CD4-positive, alpha-beta T cell (primary cell): ENCODE data around the gene CCR1. TPM values are rescaled to one million over a fixed set of nuclear protein-coding genes. Genes with fewer than 3 reads are reported as not detected.

ENCODE experiments used
- ATAC-seq: fragments of 200-7000 bp; cut with Tn5 transposase; one replicate; pipeline ENCODE4 v1.10.0; 2022; ENCODE audit warnings: mild to moderate bottlenecking; ENCODE audit not compliant: poor library complexity
- CTCF ChIA-PET: fragments of 350-600 bp; sonication (Branson Sonifier 250); formaldehyde crosslinking; loops from one replicate; lab custom pipeline; 2021; ENCODE audit warnings: antibody characterized with exemption, inconsistent platforms; lab: Charles Lee
- POLR2A ChIA-PET: fragments of 350-600 bp; sonication (Branson Sonifier 250); formaldehyde crosslinking; loops from one replicate; lab custom pipeline; 2021; ENCODE audit warnings: antibody characterized with exemption, inconsistent platforms; lab: Charles Lee
- DNase-seq, 14 experiments: peaks; one replicate each; pipeline ENCODE4 v3.0.0-alpha.2; 2013 to 2020; ENCODE audit warnings: mixed read lengths in 2 of 14
- H3K27ac ChIP-seq, 2 donors: one replicate each; pipeline versions ENCODE4 v1.5.1 to v1.7.0; 2013; ENCODE audit warnings: low read length in 2 of 2, low read depth in 1 of 2, mild to moderate bottlenecking in 1 of 2
- H3K27me3 ChIP-seq, 2 experiments: 1 replicate in 1 of 2; 2 replicates in 1 of 2; pipeline versions ENCODE4 v1.6.1 to v1.7.0; 2013; ENCODE audit warnings: low read length in 2 of 2, control low read depth in 1 of 2, mild to moderate bottlenecking in 1 of 2, moderate library complexity in 1 of 2; ENCODE audit not compliant: insufficient read depth in 2 of 2, control insufficient read depth in 1 of 2
- H3K36me3 ChIP-seq: one replicate; pipeline ENCODE4 v1.6.1; 2013; ENCODE audit warnings: low read length, control low read depth; ENCODE audit not compliant: insufficient read depth
- H3K4me1 ChIP-seq: one replicate; pipeline ENCODE4 v1.6.1; 2013; ENCODE audit warnings: low read length, control low read depth; ENCODE audit not compliant: insufficient read depth
- H3K4me3 ChIP-seq: one replicate; pipeline ENCODE4 v1.5.1; 2013; ENCODE audit warnings: mild to moderate bottlenecking, low read length, moderate library complexity
- H3K9me3 ChIP-seq, 2 experiments: 1 replicate in 1 of 2; 2 replicates in 1 of 2; pipeline versions ENCODE4 v1.6.1 to v1.7.0; 2013; ENCODE audit warnings: low read length in 2 of 2, mild to moderate bottlenecking in 2 of 2, control low read depth in 1 of 2, moderate library complexity in 1 of 2; ENCODE audit not compliant: control insufficient read depth in 1 of 2, insufficient read depth in 1 of 2
- H3K27ac Mint-ChIP-seq: one replicate; pipeline ENCODE4 v1.8.0; 2020; ENCODE audit warnings: mixed read lengths
- H3K27me3 Mint-ChIP-seq: one replicate; pipeline ENCODE4 v1.8.0; 2021; ENCODE audit warnings: mixed read lengths
- H3K36me3 Mint-ChIP-seq: one replicate; pipeline ENCODE4 v1.8.0; 2021; ENCODE audit warnings: low read depth, mixed read lengths
- H3K4me1 Mint-ChIP-seq: one replicate; pipeline ENCODE4 v1.8.0; 2021; ENCODE audit warnings: low read depth, mixed read lengths
- H3K4me3 Mint-ChIP-seq: one replicate; pipeline ENCODE4 v1.8.0; 2020; ENCODE audit warnings: mild to moderate bottlenecking, mixed read lengths
- H3K9me3 Mint-ChIP-seq: one replicate; pipeline ENCODE4 v1.8.0; 2020; ENCODE audit warnings: mixed read lengths
- CTCF ChIP-seq: fragments of 200-600 bp; IDR thresholded peaks from one replicate; pipeline ENCODE4 v1.8.0; 2022; ENCODE audit warnings: antibody characterized with exemption, mild to moderate bottlenecking
- intact Hi-C, 2 experiments: fragments of 100-400 bp; cut with DNase I in 1 of 2; cut with micrococcal nuclease in 1 of 2; formaldehyde crosslinking; loops; one replicate each; pipeline versions ENCODE4 v1.15.1 to v1.9.0; 2023 to 2025; cut with DNase I, micrococcal nuclease
- total RNA-seq, 174 experiments: library from RNA in 2 of 174; stranded (reverse) in 2 of 174; gene quantifications; one replicate each; pipeline ENCODE4 v1.2.3 and lab custom pipeline; 2021 to 2026

The CCR1 gene
- total RNA-seq, 2 experiments from 2014 or later = 0.34 to 0.38 TPM

GRCh38 chr3:46221391-46221790 lies 13.3 kb upstream of the CCR1 start:
- ATAC-seq (no peak), DNase-seq (no peak)
- Mint-ChIP-seq H3K36me3 (no peaks in the 10 kb centered on the region), H3K4me1 (no peaks in the 10 kb centered on the region), H3K4me3 (no peak overlapping the region), H3K27ac (no peak overlapping the region), H3K9me3 (peaks cover under 1% of the 10 kb centered on the region), H3K27me3 (no peaks in the 10 kb centered on the region)
- Histone ChIP-seq H3K27ac (no peak overlapping the region), H3K4me3 (no peak overlapping the region), H3K9me3 (no peaks in the 10 kb centered on the region), H3K27me3 (no peaks in the 10 kb centered on the region), H3K36me3 (no peaks in the 10 kb centered on the region), H3K4me1 (peaks cover 3% of the 10 kb centered on the region)
- ChIA-PET CTCF (no interaction called here), POLR2A (no interaction called here)
- no peak for TF ChIP-seq CTCF
- intact Hi-C loops = no loop called here

- H3K36me3 Mint-ChIP-seq = no peaks in the 10 kb centered on the region
- Histone ChIP-seq H3K27me3 (no peaks in the 10 kb centered on the region), H3K4me1 (peaks cover 21% of the 10 kb centered on the region), H3K36me3 (no peaks in the 10 kb centered on the region), H3K9me3 (no peaks in the 10 kb centered on the region), H3K27ac (no peak overlapping the region), H3K4me3 (no peak overlapping the region)
- ATAC-seq (no peak), DNase-seq (no peak)
- H3K4me3 Mint-ChIP-seq = no peak overlapping the region
- H3K27ac Mint-ChIP-seq = no peak overlapping the region
- no peaks in the 10 kb centered on the region for H3K27me3 Mint-ChIP-seq
- intact Hi-C loops = loop anchor here in 1 of 2 experiments (10.0 kb wide), 1 partner anchor 123 kb away; no protein-coding TSS in a partner anchor
- no peak for TF ChIP-seq CTCF
- ChIA-PET POLR2A (no interaction called here), CTCF (no interaction called here)
- no peaks in the 10 kb centered on the region for H3K4me1 Mint-ChIP-seq
- no peaks in the 10 kb centered on the region for H3K9me3 Mint-ChIP-seq
Measured at GRCh38 chr3:46218196-46218709, 10.1 kb upstream of the CCR1 start.

- no peak overlapping the region for H3K27ac Mint-ChIP-seq
- ATAC-seq = no peak
- H3K4me1 Mint-ChIP-seq = no peaks in the 10 kb centered on the region
- no peak overlapping the region for H3K27ac ChIP-seq
- H3K9me3 ChIP-seq = no peaks in the 10 kb centered on the region
- peaks cover 29% of the 10 kb centered on the region for H3K4me1 ChIP-seq
- DNase-seq = no peak
- H3K36me3 Mint-ChIP-seq = no peaks in the 10 kb centered on the region
- no peak for TF ChIP-seq CTCF
- H3K27me3 Mint-ChIP-seq = no peaks in the 10 kb centered on the region
- H3K36me3 ChIP-seq = no peaks in the 10 kb centered on the region
- CTCF ChIA-PET = interaction anchor here (0.9 kb wide), 1 partner anchor 27 kb away, joined by 3 read pairs; no protein-coding TSS in a partner anchor
- no peak overlapping the region for H3K4me3 ChIP-seq
- no peaks in the 10 kb centered on the region for H3K27me3 ChIP-seq
- no peak overlapping the region for H3K4me3 Mint-ChIP-seq
- POLR2A ChIA-PET = interaction anchor here (1.2 kb wide), 1 partner anchor 9 kb away, joined by 3 read pairs; no protein-coding TSS in a partner anchor
- H3K9me3 Mint-ChIP-seq = no peaks in the 10 kb centered on the region
- intact Hi-C loops = loop anchor here in 1 of 2 experiments (10.0 kb wide), 1 partner anchor 121 kb away; no protein-coding TSS in a partner anchor
Measured at GRCh38 chr3:46215810-46216414, 7.8 kb upstream of the CCR1 start.
